Stomach (tissue), 4 donors: Measurements from ENCODE around the gene LGALS9.
"Not testable (repeated sequence)": the region's sequence is repeated elsewhere in the genome, so short reads cannot be mapped to it uniquely, and the experiment has no call there.

Source experiments
- CTCF ChIP-seq, 7 experiments: fragments of 450-650 bp in 4 of 7; fragments of 200-600 bp in 3 of 7; sonication (generic) in 3 of 7; IDR thresholded peaks; one replicate each; pipeline ENCODE4 v1.5.1; 2016 to 2019; ENCODE audit warnings: antibody characterized with exemption in 7 of 7, control low read depth in 2 of 7, mild to moderate bottlenecking in 1 of 7
- POLR2A ChIP-seq, 4 donors: fragments of 450-650 bp; IDR thresholded peaks; one replicate each; pipeline ENCODE4 v1.6.1; 2016; ENCODE audit warnings: antibody characterized with exemption in 4 of 4, control low read depth in 2 of 4, mild to moderate bottlenecking in 1 of 4, moderate library complexity in 1 of 4
- POLR2AphosphoS5 ChIP-seq, 3 donors: sonication (generic); formaldehyde crosslinking; IDR thresholded peaks; one replicate each; pipeline ENCODE4 v1.6.1; 2016; ENCODE audit warnings: antibody characterized with exemption in 3 of 3

GRCh38 chr17:27656620-27657019 is 25.6 kb downstream of the LGALS9 start:
- not testable (repeated sequence) for TF ChIP-seq CTCF, POLR2A, POLR2AphosphoS5 (IDR thresholded peaks at IDR 0.05)
